GM12878 (cell line): ENCODE data around the gene PRKCE. TPM values are rescaled to one million over a fixed set of nuclear protein-coding genes. Genes with fewer than 3 reads are reported as not detected.

Experiments
- CREM ChIP-seq: IDR thresholded peaks from 2 replicates; pipeline ENCODE4 v1.6.1; 2014; ENCODE audit warnings: antibody characterized with exemption, low read depth
- FOXK2 ChIP-seq: fragments of 450-650 bp; IDR thresholded peaks from 2 replicates; pipeline ENCODE4 v1.6.1; 2017; ENCODE audit warnings: mild to moderate bottlenecking, moderate library complexity
- IKZF2 ChIP-seq, 2 experiments: fragments of 450-650 bp; IDR thresholded peaks; 2 replicates each; pipeline ENCODE4 v1.6.1; 2017; ENCODE audit warnings: mild to moderate bottlenecking in 2 of 2, moderate library complexity in 2 of 2
- IRF4 ChIP-seq: IDR thresholded peaks from 2 replicates; pipeline ENCODE4 v1.6.1; 2011; ENCODE audit warnings: low read depth, low read length
- JUNB ChIP-seq: IDR thresholded peaks from 2 replicates; pipeline ENCODE4 v1.6.1; 2016; ENCODE audit warnings: antibody characterized with exemption, mild to moderate bottlenecking
- PML ChIP-seq: IDR thresholded peaks from 2 replicates; pipeline ENCODE4 v1.6.1; 2012; ENCODE audit warnings: low read length, inconsistent platforms
- RB1 ChIP-seq: fragments of 450-650 bp; formaldehyde crosslinking; IDR thresholded peaks from 2 replicates; pipeline ENCODE4 v1.6.1; 2017; ENCODE audit warnings: mild to moderate bottlenecking, borderline replicate concordance
- SP1 ChIP-seq: IDR thresholded peaks from one replicate; pipeline ENCODE4 v1.6.1; 2011; ENCODE audit warnings: low read depth, low read length
- polyA plus RNA-seq, 11 experiments: library from polyadenylated mRNA; depleted of rRNA in 4 of 11; unstranded in 6 of 11; stranded (reverse) in 5 of 11; fragments of >200 nt; fragmentation: Nextera tagmentation in 4 of 11; fragmentation: Illumina TruSeq in 1 of 11; extraction: Ambion mirVana in 4 of 11; extraction: Trizol in 1 of 11; gene quantifications; 1 replicate in 1 of 11; 2 replicates in 10 of 11; pipeline versions ENCODE4 v1.2.1 to v1.2.3, GENCODE V29; 2011 to 2016; ENCODE audit warnings: inconsistent platforms in 2 of 11, missing spikeins in 2 of 11, low read depth in 1 of 11
- total RNA-seq, 4 experiments: library from RNA; depleted of rRNA in 3 of 4; stranded (reverse); fragments of >200 nt in 3 of 4; fragmentation: Illumina TruSeq in 1 of 4; extraction: Trizol in 1 of 4; gene quantifications; 2 replicates each; pipeline versions ENCODE4 v1.2.1 to v1.2.3, GENCODE V29; 2013 to 2021
- TF ChIP-seq, protein P1 (sequence below): fragments of 450-650 bp; IDR thresholded peaks from 2 replicates; pipeline ENCODE4 v1.6.1; 2017; ENCODE audit warnings: mild to moderate bottlenecking, moderate library complexity
- TF ChIP-seq, protein P2 (sequence below): fragments of 450-650 bp; IDR thresholded peaks from 2 replicates; pipeline ENCODE4 v1.6.1; 2017; ENCODE audit warnings: low read depth, mild to moderate bottlenecking, moderate library complexity
- TF ChIP-seq, protein P3 (sequence below): fragments of 450-650 bp; IDR thresholded peaks from 2 replicates; pipeline ENCODE4 v1.6.1; 2014; ENCODE audit warnings: mild to moderate bottlenecking

PRKCE gene
- total and polyA plus RNA-seq, 10 of the 15 experiments (the other 5 are each of a cell fraction or from before 2014, with no cell fraction given): 2.6 to 28.2 (median 11.3) TPM

DNA sequence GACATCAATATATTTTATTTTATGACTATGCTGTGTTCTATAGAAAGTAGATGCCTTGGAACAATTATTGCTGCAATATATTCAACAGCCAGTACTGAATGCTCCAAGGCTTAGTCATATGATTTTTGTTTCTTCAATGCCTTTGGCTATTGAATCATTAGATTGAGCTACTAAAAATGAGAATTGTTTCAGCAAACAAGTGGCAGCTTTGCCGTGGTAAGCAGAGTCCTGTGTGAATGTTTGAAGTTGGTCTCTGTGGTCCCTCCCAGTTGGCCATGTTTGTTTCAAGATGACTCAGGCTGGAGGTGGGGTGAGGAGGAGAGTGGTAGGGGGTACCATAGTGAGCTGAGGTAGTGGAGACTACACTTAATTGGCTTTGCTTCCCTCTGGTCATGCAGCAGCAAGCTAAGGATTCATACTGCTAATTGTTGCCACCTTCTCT lies 447.2 kb downstream of the PRKCE start (continued):
- TF ChIP-seq, protein P1, sequence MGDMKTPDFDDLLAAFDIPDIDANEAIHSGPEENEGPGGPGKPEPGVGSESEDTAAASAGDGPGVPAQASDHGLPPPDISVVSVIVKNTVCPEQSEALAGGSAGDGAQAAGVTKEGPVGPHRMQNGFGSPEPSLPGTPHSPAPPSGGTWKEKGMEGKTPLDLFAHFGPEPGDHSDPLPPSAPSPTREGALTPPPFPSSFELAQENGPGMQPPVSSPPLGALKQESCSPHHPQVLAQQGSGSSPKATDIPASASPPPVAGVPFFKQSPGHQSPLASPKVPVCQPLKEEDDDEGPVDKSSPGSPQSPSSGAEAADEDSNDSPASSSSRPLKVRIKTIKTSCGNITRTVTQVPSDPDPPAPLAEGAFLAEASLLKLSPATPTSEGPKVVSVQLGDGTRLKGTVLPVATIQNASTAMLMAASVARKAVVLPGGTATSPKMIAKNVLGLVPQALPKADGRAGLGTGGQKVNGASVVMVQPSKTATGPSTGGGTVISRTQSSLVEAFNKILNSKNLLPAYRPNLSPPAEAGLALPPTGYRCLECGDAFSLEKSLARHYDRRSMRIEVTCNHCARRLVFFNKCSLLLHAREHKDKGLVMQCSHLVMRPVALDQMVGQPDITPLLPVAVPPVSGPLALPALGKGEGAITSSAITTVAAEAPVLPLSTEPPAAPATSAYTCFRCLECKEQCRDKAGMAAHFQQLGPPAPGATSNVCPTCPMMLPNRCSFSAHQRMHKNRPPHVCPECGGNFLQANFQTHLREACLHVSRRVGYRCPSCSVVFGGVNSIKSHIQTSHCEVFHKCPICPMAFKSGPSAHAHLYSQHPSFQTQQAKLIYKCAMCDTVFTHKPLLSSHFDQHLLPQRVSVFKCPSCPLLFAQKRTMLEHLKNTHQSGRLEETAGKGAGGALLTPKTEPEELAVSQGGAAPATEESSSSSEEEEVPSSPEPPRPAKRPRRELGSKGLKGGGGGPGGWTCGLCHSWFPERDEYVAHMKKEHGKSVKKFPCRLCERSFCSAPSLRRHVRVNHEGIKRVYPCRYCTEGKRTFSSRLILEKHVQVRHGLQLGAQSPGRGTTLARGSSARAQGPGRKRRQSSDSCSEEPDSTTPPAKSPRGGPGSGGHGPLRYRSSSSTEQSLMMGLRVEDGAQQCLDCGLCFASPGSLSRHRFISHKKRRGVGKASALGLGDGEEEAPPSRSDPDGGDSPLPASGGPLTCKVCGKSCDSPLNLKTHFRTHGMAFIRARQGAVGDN: 0 out of 2 replicates have a peak, but pooled peaks have one; percentile 43
- TF ChIP-seq PML (no peak), IKZF2 (IDR thresholded peaks at IDR 0.05) (peak; percentile 9 to 15; a peak in 1 of 4 replicates), RB1 (no peak), JUNB (peak; percentile 62), CREM (no peak), IRF4 (peak; percentile 78), SP1 (no peak), FOXK2 (no peak)
- TF ChIP-seq, protein P2, sequence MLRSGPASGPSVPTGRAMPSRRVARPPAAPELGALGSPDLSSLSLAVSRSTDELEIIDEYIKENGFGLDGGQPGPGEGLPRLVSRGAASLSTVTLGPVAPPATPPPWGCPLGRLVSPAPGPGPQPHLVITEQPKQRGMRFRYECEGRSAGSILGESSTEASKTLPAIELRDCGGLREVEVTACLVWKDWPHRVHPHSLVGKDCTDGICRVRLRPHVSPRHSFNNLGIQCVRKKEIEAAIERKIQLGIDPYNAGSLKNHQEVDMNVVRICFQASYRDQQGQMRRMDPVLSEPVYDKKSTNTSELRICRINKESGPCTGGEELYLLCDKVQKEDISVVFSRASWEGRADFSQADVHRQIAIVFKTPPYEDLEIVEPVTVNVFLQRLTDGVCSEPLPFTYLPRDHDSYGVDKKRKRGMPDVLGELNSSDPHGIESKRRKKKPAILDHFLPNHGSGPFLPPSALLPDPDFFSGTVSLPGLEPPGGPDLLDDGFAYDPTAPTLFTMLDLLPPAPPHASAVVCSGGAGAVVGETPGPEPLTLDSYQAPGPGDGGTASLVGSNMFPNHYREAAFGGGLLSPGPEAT: no peak
- TF ChIP-seq, protein P3, sequence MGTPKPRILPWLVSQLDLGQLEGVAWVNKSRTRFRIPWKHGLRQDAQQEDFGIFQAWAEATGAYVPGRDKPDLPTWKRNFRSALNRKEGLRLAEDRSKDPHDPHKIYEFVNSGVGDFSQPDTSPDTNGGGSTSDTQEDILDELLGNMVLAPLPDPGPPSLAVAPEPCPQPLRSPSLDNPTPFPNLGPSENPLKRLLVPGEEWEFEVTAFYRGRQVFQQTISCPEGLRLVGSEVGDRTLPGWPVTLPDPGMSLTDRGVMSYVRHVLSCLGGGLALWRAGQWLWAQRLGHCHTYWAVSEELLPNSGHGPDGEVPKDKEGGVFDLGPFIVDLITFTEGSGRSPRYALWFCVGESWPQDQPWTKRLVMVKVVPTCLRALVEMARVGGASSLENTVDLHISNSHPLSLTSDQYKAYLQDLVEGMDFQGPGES: no peak
- TF ChIP-seq, all 136 proteins: peak for 10
